Glutamatergic neuron (in vitro differentiated cells): ENCODE measurements around the gene FBXO27. TPM values are rescaled to one million over a fixed set of nuclear protein-coding genes. Genes with fewer than 3 reads are reported as not detected.
A peak's percentile ranks its signal among the peaks of the same experiment; 100 is the strongest.
"Not testable (repeated sequence)": the region's sequence is repeated elsewhere in the genome, so short reads cannot be mapped to it uniquely, and the experiment has no call there.

Source experiments
- DNase-seq: peaks from one replicate; pipeline ENCODE4 v3.0.0; 2022
- H3K27ac Mint-ChIP-seq: one replicate; pipeline ENCODE4 v1.8.0; 2020; ENCODE audit warnings: mild to moderate bottlenecking, mixed read lengths, inconsistent platforms; ENCODE audit not compliant: unreplicated experiment
- H3K27me3 Mint-ChIP-seq: one replicate; pipeline ENCODE4 v1.8.0; 2020; ENCODE audit warnings: mild to moderate bottlenecking, moderate library complexity, mixed read lengths, inconsistent platforms; ENCODE audit not compliant: unreplicated experiment
- H3K36me3 Mint-ChIP-seq: one replicate; pipeline ENCODE4 v1.8.0; 2020; ENCODE audit warnings: mild to moderate bottlenecking, mixed read lengths, inconsistent platforms; ENCODE audit not compliant: unreplicated experiment
- H3K4me1 Mint-ChIP-seq: one replicate; pipeline ENCODE4 v1.8.0; 2020; ENCODE audit warnings: mild to moderate bottlenecking, low read depth, mixed read lengths, inconsistent platforms; ENCODE audit not compliant: unreplicated experiment
- H3K4me3 Mint-ChIP-seq: one replicate; pipeline ENCODE4 v1.8.0; 2020; ENCODE audit warnings: mild to moderate bottlenecking, mixed read lengths, inconsistent platforms; ENCODE audit not compliant: unreplicated experiment
- H3K9me3 Mint-ChIP-seq: one replicate; pipeline ENCODE4 v1.8.0; 2020; ENCODE audit warnings: mild to moderate bottlenecking, moderate library complexity, mixed read lengths, inconsistent platforms; ENCODE audit not compliant: unreplicated experiment
- total RNA-seq: library from RNA; stranded (reverse); fragmentation: NEBNext Ultra II Directional; extraction: Animal tissue kit (Norgen Biotek cat#: 25700); gene quantifications from one replicate; pipeline ENCODE4 v1.2.1, GENCODE V29; 2021; ENCODE audit not compliant: unreplicated experiment
- TF ChIP-seq, protein P1 (sequence below): fragments of 200-600 bp; sonication (generic); IDR thresholded peaks from one replicate; pipeline ENCODE4 v1.5.0; 2021; ENCODE audit not compliant: partially characterized antibody, unreplicated experiment

FBXO27 gene
- total RNA-seq, 1 donor from 2014 or later = 2.2 TPM

DNA sequence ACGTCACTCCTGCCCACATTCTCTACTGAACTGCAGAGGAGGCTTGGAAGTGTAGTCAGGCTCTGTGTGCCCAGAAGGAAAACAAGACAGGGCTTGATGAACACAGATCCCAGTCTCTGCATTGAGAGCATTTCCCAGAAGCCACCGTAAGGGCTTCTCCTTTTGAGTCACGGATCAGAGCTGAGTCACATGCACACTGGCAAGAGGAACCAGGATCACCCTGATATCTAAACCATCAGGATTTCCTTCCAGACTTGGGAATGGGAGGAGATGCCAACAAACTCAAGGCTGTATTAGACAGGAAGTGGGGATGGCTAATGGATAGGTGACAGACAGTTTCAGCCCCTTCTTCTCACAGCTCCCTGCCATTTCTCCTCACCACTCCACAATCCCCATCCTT, 39.1 kb downstream of the FBXO27 start:
- Mint-ChIP-seq H3K4me1 (peaks cover 5% of the 10 kb centered on the region), H3K9me3 (peaks cover 3% of the 10 kb centered on the region), H3K27me3 (peaks cover 11% of the 10 kb centered on the region), H3K27ac (no peak overlapping the region), H3K36me3 (no peaks in the 10 kb centered on the region), H3K4me3 (no peak overlapping the region)
- no peak for DNase-seq
- TF ChIP-seq, protein P1, sequence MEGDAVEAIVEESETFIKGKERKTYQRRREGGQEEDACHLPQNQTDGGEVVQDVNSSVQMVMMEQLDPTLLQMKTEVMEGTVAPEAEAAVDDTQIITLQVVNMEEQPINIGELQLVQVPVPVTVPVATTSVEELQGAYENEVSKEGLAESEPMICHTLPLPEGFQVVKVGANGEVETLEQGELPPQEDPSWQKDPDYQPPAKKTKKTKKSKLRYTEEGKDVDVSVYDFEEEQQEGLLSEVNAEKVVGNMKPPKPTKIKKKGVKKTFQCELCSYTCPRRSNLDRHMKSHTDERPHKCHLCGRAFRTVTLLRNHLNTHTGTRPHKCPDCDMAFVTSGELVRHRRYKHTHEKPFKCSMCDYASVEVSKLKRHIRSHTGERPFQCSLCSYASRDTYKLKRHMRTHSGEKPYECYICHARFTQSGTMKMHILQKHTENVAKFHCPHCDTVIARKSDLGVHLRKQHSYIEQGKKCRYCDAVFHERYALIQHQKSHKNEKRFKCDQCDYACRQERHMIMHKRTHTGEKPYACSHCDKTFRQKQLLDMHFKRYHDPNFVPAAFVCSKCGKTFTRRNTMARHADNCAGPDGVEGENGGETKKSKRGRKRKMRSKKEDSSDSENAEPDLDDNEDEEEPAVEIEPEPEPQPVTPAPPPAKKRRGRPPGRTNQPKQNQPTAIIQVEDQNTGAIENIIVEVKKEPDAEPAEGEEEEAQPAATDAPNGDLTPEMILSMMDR = no peak

DNA sequence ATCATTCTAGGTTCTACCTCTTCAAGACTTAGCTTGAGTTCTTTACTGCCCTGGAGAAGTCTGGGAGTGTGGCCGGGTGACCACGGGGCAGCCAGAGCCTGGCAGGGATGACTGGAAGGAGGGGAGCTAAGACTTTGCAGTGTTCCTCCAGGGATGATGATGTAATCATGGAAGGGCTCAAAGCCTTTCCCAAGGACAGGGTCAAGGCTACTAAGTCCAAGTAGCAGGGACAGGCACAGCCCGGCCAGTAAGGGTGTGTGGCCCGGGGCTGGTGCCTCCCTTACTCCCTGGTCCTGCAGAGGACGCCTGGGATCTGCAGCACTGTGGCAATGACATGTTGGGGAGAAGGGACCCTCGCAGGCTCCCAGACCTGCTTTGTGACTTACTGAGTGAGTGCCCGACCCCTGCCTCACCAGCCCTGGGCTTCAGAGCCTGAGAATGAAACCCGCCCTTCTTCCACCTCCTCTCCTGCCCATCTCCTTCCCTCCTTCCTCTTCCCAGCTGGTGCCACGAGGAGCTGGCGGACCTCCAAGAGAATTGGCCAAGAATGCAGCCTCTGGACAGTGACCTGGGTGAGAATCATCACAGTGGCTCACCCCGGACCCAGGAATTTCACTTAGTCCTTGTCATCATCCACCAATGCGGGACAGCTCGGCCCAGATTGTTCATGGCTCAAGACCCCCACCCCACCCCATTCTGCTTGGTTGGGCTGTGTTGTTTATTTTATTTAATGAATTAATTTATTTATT, 41.2 kb downstream of the FBXO27 start:
- Mint-ChIP-seq H3K4me1 (peaks cover 5% of the 10 kb centered on the region), H3K4me3 (no peak overlapping the region), H3K36me3 (no peaks in the 10 kb centered on the region), H3K27ac (no peak overlapping the region), H3K9me3 (peaks cover 3% of the 10 kb centered on the region), H3K27me3 (peaks cover 11% of the 10 kb centered on the region)
- TF ChIP-seq, protein P1 = no peak
- no peak for DNase-seq

DNA sequence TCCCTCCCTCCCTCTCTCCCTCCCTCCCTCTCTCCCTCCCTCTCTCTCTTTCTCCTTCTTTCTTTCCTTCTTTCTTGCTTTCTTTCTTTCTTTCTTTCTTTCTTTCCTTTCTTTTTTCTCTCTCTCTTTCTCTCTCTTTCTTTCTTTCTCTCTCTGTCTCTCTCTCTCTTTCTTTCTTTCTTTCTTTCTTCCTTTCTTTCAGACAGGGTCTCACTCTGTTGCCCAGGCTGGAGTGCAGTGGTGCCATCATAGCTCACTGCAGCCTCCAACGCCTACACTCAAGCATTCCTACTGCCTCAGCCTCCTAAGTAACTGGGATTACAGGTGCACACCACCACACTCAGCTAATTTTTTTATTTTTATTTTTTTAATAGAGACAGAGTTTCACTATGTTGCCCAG, 42.7 kb downstream of the FBXO27 start:
- not testable (repeated sequence) for H3K27ac Mint-ChIP-seq, H3K27me3 Mint-ChIP-seq, H3K9me3 Mint-ChIP-seq, H3K4me3 Mint-ChIP-seq, H3K36me3 Mint-ChIP-seq, DNase-seq, H3K4me1 Mint-ChIP-seq

DNA sequence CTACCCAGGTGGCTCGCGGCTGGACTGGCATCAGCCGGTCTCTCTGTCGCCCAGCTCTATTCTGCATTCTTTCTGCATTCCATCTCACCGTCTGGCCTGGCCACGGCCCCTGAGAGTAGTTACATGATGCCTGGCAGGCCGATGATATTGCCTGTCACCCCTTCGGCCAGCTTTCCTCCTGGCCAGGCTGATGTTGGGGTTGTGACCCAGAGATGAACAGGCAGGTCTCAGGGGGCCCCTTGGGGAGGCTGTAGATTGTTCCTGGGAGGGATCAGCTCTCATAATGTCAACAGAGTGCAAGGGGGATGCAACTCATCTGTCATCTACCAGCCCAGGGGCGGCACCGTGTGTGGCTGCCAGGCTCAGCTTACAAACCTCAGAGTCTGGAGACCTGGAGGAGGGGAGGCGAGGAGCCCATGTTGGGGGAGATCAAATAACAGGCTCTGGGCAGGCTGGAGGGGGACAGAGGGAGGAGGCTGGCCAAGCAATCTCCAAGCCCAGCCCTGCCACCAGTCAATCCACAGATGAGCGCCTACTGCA, 43.2 kb downstream of the FBXO27 start:
- H3K27ac Mint-ChIP-seq = no peak overlapping the region
- H3K4me1 Mint-ChIP-seq = peaks cover 5% of the 10 kb centered on the region
- H3K27me3 Mint-ChIP-seq = peaks cover 6% of the 10 kb centered on the region
- H3K36me3 Mint-ChIP-seq = no peaks in the 10 kb centered on the region
- peaks cover 3% of the 10 kb centered on the region for H3K9me3 Mint-ChIP-seq
- TF ChIP-seq, protein P1 = no peak
- peak; percentile 47 for DNase-seq
- H3K4me3 Mint-ChIP-seq = peak overlapping the region; percentile 6

- not testable (repeated sequence) for H3K27ac Mint-ChIP-seq, H3K9me3 Mint-ChIP-seq, H3K36me3 Mint-ChIP-seq, DNase-seq, H3K4me3 Mint-ChIP-seq, H3K27me3 Mint-ChIP-seq, H3K4me1 Mint-ChIP-seq
Observed at GRCh38 chr19:38988627-38989026, 43.7 kb downstream of the FBXO27 start.

- DNase-seq, H3K36me3 Mint-ChIP-seq, H3K9me3 Mint-ChIP-seq, H3K4me3 Mint-ChIP-seq, H3K27me3 Mint-ChIP-seq, H3K4me1 Mint-ChIP-seq, H3K27ac Mint-ChIP-seq: not testable (repeated sequence)
Observed at GRCh38 chr19:38987745-38988144, 44.6 kb downstream of the FBXO27 start.
